Sigmoid colon (tissue), 7 donors: ENCODE measurements around the gene PRR14L. TPM values are rescaled to one million over a fixed set of nuclear protein-coding genes. Genes with fewer than 3 reads are reported as not detected.
"Not testable (repeated sequence)": the region's sequence is repeated elsewhere in the genome, so short reads cannot be mapped to it uniquely, and the experiment has no call there.

Source experiments
- DNase-seq: peaks from one replicate; pipeline ENCODE4 v3.0.0-alpha.2; 2019
- H3K27ac ChIP-seq, 4 donors: fragments of 200-600 bp; sonication (generic); one replicate each; pipeline ENCODE4 v1.5.1; 2016 to 2019; ENCODE audit warnings: mild to moderate bottlenecking in 1 of 4
- H3K27me3 ChIP-seq, 3 donors: fragments of 200-600 bp; sonication (generic); one replicate each; pipeline ENCODE4 v1.5.1; 2019; ENCODE audit warnings: mild to moderate bottlenecking in 1 of 3
- H3K36me3 ChIP-seq, 4 donors: fragments of 200-600 bp; sonication (generic); one replicate each; pipeline ENCODE4 v1.5.1; 2016 to 2019
- H3K4me1 ChIP-seq, 4 donors: fragments of 200-600 bp; sonication (generic); one replicate each; pipeline ENCODE4 v1.5.1; 2017 to 2019
- H3K4me3 ChIP-seq, 4 donors: fragments of 200-600 bp; sonication (generic); one replicate each; pipeline ENCODE4 v1.5.1; 2017 to 2019; ENCODE audit warnings: mild to moderate bottlenecking in 2 of 4, moderate library complexity in 1 of 4
- H3K9me3 ChIP-seq, 4 donors: fragments of 200-600 bp in 3 of 4; sonication (generic) in 3 of 4; one replicate each; pipeline versions ENCODE4 v1.5.1 to v1.6.1; 2013 to 2019
- EP300 ChIP-seq, 4 donors: sonication (generic); formaldehyde crosslinking; IDR thresholded peaks; one replicate each; pipeline ENCODE4 v1.6.1; 2017; ENCODE audit warnings: antibody characterized with exemption in 4 of 4
- POLR2A ChIP-seq, 2 donors: fragments of 450-650 bp; IDR thresholded peaks; one replicate each; pipeline ENCODE4 v1.6.1; 2016; ENCODE audit warnings: antibody characterized with exemption in 2 of 2, mild to moderate bottlenecking in 2 of 2, moderate library complexity in 2 of 2
- POLR2AphosphoS5 ChIP-seq, 4 donors: sonication (generic); formaldehyde crosslinking; IDR thresholded peaks; one replicate each; pipeline ENCODE4 v1.6.1; 2017; ENCODE audit warnings: antibody characterized with exemption in 4 of 4
- WGBS, 2 donors: extraction: QIAGEN DNeasy Blood & Tissue Kit; methylation state at CpG; one replicate each; pipeline ENCODE4 v1.1.7; 2013; 5-methylcytosine and 5-hydroxymethylcytosine counted together
- intact Hi-C: fragments of 100-400 bp; cut with DNase I; formaldehyde crosslinking; loops from one replicate; pipeline ENCODE4 v1.15.1; 2023
- polyA plus RNA-seq, 3 donors: library from polyadenylated mRNA; stranded (reverse); fragments of 200-250 nt; gene quantifications; one replicate each; pipeline ENCODE4 v1.2.3, GENCODE V29; 2013
- total RNA-seq, 4 donors: library from RNA; depleted of rRNA; stranded (reverse); fragments of >200 nt; gene quantifications; one replicate each; pipeline ENCODE4 v1.1.0, GENCODE V29; 2016
- TF ChIP-seq, protein P1 (sequence below), 4 experiments: fragments of 450-650 bp in 3 of 4; fragments of 200-600 bp in 1 of 4; IDR thresholded peaks; one replicate each; pipeline ENCODE4 v1.5.1; 2016 to 2019; ENCODE audit warnings: antibody characterized with exemption in 4 of 4, mild to moderate bottlenecking in 3 of 4, moderate library complexity in 2 of 4
- donor health status: healthy with polysubstance abuse.
- donor health status: Bipolar disorder and iron deficiency.
- donor health status: healthy.

Gene PRR14L
- total and polyA plus RNA-seq, 7 donors, result 6.0 to 24.4 (median 12.7) TPM

DNA sequence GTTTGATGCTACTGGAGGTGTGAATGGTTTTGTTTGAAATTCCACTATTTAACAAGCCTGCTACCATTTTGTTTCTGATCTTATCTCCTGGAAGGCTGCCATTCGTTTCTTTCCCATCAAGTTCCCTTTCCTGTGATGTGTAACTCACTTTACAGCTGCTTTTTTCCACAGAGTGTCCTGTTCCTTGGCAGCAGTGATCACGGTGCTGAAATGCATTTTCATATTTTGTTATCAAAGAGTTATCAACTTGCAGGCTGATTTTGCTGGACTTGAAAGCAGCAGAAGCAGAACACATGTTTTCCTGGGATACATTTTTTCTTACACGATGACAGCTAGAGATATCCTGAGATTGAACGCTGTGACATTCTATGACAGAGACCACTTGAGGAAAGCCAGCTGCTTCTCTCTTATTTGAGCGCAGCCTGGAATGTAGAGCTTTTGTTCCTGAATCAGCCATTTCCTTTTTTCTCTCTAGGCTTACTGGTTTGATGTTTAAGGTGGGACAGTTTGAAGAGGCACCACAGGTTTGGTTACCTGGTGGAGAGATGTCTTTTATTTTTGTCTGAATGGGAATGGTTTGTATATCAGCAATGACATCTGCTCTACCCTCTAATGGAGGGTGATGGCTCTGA, 34.7 kb downstream of the PRR14L start:
- Histone ChIP-seq H3K27ac (no peak overlapping the region), H3K4me3 (no peak overlapping the region), H3K9me3 (no peaks in the 10 kb centered on the region), H3K27me3 (no peaks in the 10 kb centered on the region), H3K4me1 (no peaks in the 10 kb centered on the region), H3K36me3 (peaks cover 9 to 81% (median 42%) of the 10 kb centered on the region in 4 donors)
- TF ChIP-seq POLR2A (IDR thresholded peaks at IDR 0.05), result no peak
- no peak for TF ChIP-seq EP300 (IDR thresholded peaks at IDR 0.05)
- TF ChIP-seq, protein P1, sequence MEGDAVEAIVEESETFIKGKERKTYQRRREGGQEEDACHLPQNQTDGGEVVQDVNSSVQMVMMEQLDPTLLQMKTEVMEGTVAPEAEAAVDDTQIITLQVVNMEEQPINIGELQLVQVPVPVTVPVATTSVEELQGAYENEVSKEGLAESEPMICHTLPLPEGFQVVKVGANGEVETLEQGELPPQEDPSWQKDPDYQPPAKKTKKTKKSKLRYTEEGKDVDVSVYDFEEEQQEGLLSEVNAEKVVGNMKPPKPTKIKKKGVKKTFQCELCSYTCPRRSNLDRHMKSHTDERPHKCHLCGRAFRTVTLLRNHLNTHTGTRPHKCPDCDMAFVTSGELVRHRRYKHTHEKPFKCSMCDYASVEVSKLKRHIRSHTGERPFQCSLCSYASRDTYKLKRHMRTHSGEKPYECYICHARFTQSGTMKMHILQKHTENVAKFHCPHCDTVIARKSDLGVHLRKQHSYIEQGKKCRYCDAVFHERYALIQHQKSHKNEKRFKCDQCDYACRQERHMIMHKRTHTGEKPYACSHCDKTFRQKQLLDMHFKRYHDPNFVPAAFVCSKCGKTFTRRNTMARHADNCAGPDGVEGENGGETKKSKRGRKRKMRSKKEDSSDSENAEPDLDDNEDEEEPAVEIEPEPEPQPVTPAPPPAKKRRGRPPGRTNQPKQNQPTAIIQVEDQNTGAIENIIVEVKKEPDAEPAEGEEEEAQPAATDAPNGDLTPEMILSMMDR (IDR thresholded peaks at IDR 0.05), result no peak
- TF ChIP-seq POLR2AphosphoS5 (IDR thresholded peaks at IDR 0.05), result no peak
- 92 to 95% methylated on average over 5 of the region's 5 CpGs for WGBS, 2 donors
- no peak for DNase-seq
- intact Hi-C loops, result no loop called here

DNA sequence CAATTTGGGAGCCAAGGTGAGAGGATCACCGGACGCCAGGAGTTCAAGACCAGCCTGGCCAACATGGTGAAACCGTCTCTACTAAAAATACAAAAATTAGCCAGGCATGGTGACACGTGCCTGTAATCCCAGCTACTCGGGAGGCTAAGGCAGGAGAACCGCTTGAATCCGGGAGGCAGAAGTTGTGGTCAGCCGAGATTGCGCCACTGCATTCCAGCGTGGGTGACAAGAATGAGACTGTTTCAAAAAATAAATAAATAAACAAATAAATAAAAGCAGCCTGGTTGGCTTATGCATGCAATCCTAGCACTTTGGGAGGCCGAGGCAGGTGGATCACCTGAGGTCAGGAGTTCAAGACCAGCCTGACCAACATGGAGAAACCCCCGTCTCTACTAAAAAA, 38.7 kb downstream of the PRR14L start:
- H3K4me3 ChIP-seq, H3K27me3 ChIP-seq, DNase-seq, H3K27ac ChIP-seq, H3K4me1 ChIP-seq, intact Hi-C loops, H3K9me3 ChIP-seq: not testable (repeated sequence)
- 94 to 95% methylated on average over 12 of the region's 12 CpGs for WGBS, 2 donors
- peaks cover 3 to 70% (median 32%) of the 10 kb centered on the region in 4 donors for H3K36me3 ChIP-seq

DNA sequence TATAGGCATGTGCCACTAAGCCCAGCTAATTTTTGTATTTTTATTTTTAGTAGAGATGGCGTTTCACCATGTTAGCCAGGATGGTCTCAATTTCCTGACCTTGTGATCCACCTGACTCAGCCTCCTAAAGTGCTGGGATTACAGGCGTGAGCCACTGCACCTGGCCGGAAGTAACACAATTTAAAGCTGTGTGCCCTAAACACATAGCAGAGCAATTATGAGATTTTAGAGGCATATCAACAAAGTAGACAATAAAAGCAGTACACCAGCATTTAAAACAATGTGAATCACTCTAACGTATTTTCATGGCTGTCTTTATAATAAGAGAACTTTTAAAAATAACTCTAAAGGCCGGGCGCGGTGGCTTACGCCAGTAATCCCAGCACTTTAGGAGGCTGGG, 42.4 kb downstream of the PRR14L start:
- peaks cover 16 to 68% (median 27%) of the 10 kb centered on the region in 4 donors for H3K36me3 ChIP-seq
- H3K27me3 ChIP-seq, result no peaks in the 10 kb centered on the region
- DNase-seq, result no peak
- intact Hi-C loops, result no loop called here
- 18 to 76% methylated on average over 8 of the region's 8 CpGs for WGBS, 2 donors
- TF ChIP-seq POLR2AphosphoS5 (IDR thresholded peaks at IDR 0.05) (no peak), EP300 (IDR thresholded peaks at IDR 0.05) (no peak), POLR2A (IDR thresholded peaks at IDR 0.05) (no peak)
- TF ChIP-seq, protein P1 (IDR thresholded peaks at IDR 0.05), result no peak
- no peaks in the 10 kb centered on the region for H3K4me1 ChIP-seq
- H3K4me3 ChIP-seq, result no peak overlapping the region
- H3K9me3 ChIP-seq, result no peaks in the 10 kb centered on the region
- H3K27ac ChIP-seq, result no peak overlapping the region

DNA sequence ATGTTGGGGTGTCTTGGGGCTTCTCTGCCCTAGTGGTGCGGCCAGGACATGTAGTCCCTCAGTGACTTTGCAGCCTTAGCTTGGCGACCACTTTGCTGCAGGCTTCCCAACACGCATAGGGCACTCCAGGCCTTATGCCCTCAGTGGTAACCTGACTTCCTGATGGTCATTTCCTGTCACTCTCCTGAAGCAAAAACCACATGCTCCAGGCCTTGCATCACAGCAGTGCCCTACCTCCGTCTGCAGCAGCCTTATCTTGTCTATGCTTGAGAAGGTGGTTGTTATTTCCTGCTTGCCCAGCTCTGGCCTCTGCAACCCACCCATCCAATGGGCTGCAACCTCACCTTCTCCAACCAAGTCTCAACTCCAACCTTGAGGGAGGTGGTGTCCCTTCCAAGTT, 54.5 kb downstream of the PRR14L start:
- no peaks in the 10 kb centered on the region for H3K4me1 ChIP-seq
- no peak overlapping the region for H3K4me3 ChIP-seq
- 82 to 84% methylated on average over 4 of the region's 4 CpGs for WGBS, 2 donors
- no peaks in the 10 kb centered on the region for H3K27me3 ChIP-seq
- no peaks in the 10 kb centered on the region for H3K9me3 ChIP-seq
- no peak for TF ChIP-seq POLR2A (IDR thresholded peaks at IDR 0.05)
- TF ChIP-seq POLR2AphosphoS5 (IDR thresholded peaks at IDR 0.05), result no peak
- TF ChIP-seq, protein P1 (IDR thresholded peaks at IDR 0.05), result no peak
- H3K27ac ChIP-seq, result no peak overlapping the region
- intact Hi-C loops, result no loop called here
- no peak for DNase-seq
- peaks cover 0 to 86% (median 21%) of the 10 kb centered on the region in 4 donors for H3K36me3 ChIP-seq

DNA sequence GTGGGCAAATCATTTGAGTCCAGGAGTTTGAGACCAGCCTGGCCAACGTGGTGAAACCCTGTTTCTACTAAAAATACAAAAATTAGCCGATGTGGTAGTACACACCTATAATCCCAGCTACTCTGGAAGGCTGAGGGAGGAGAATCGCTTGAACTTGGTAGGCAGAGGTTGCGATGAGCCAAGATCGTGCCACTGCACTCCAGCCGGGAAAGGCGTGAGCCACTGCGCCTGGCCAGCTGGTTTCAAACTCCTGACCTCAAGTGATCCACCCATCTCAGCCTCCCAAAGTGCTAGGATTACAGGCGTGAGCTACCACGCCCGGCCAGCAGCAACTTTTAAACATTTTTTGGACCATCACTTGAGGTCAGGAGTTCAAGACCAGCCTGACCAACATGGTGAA, 55.9 kb downstream of the PRR14L start:
- not testable (repeated sequence) for H3K4me3 ChIP-seq, DNase-seq
- H3K36me3 ChIP-seq, result peaks cover 0 to 87% (median 19%) of the 10 kb centered on the region in 4 donors

More for the DNA sequence above, 55.9 kb downstream of the PRR14L start:
- H3K27me3 ChIP-seq, H3K4me1 ChIP-seq, H3K27ac ChIP-seq, H3K9me3 ChIP-seq, intact Hi-C loops: not testable (repeated sequence)
- WGBS, 2 donors, result 96 to 97% methylated on average over 11 of the region's 11 CpGs
